ENCODE results near the gene COX15. TPM values are rescaled to one million over a fixed set of nuclear protein-coding genes. Genes with fewer than 3 reads are reported as not detected.

Gene COX15
- total and polyA plus RNA-seq, 2 donors (not counting 3 experiments of a cell fraction or from before 2014, with no cell fraction given) = 16.6 to 34.6 TPM

DNA sequence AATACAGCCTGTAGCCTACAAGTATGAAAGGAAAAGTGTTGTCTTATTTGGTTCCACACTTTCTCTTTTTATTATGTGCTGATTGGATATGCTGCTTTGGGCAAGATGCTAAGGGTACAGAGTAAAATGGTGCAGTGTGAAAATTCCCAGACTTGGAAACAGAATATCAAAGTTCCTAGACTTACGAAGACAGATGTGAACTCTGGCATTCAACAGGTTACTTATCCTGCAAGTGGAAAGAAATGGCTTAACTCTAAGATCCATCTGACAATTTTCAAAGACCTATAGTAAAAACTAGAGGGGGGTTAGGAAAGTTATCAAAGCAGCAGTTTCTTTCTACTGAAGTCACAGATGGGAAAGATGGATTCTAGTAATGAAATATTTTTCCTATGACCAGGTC is 24.2 kb upstream of the COX15 start:
- ChIA-PET POLR2A (no interaction called here), CTCF (no interaction called here)
- intact Hi-C loops (cut with micrococcal nuclease) (no loop called here), dilution Hi-C loops (cut with MboI; ENCODE audit: extremely low pct_ligation_motif_present, low sequenced_read_pairs) (loop anchor here (10.0 kb wide), 1 partner anchor 49 kb away; no protein-coding TSS in a partner anchor)
- H3K4me3 ChIP-seq (replicated peaks in 1 of 3; ENCODE audit: insufficient read depth in 1 of 3, low read depth in 1 of 3, low read length in 3 of 3) = no peak overlapping the region
- H3K4me2 ChIP-seq (ENCODE audit: insufficient read depth, low read length) = no peak overlapping the region
- peaks cover 8 to 19% of the 10 kb centered on the region in 2 experiments for H3K36me3 ChIP-seq (ENCODE audit: control insufficient read depth in 2 of 2, extremely low read depth in 1 of 2, insufficient read depth in 2 of 2, low read length in 2 of 2)
- H4K20me1 ChIP-seq (replicated peaks; ENCODE audit: control insufficient read depth, extremely low read depth, insufficient read depth, low read length) = no peaks in the 10 kb centered on the region
- no peak overlapping the region for H3K9ac ChIP-seq (replicated peaks; ENCODE audit: extremely low read depth, insufficient read depth, low read length)
- H3K4me1 ChIP-seq (ENCODE audit: control insufficient read depth, extremely low read depth, insufficient read depth, low read length) = no peaks in the 10 kb centered on the region
- no peaks in the 10 kb centered on the region for H3K9me1 ChIP-seq (replicated peaks; ENCODE audit: control insufficient read depth, extremely low read depth, insufficient read depth, low read length)
- no peaks in the 10 kb centered on the region for H3K9me3 ChIP-seq (replicated peaks; ENCODE audit: control insufficient read depth, insufficient read depth, low read length)
- no peak overlapping the region for H2AFZ ChIP-seq (ENCODE audit: low read depth, low read length)
- H3K27ac ChIP-seq (ENCODE audit: insufficient read depth, low read depth, low read length) = no peak overlapping the region
- no peak for DNase-seq (ENCODE audit: low read depth, low spot score)
- BruUV-seq (replicated peaks) = no TSS peak
- FAIRE-seq = no peak
- TF ChIP-seq JUN (IDR thresholded peaks at IDR 0.05; ENCODE audit: borderline replicate concordance, insufficient read depth, insufficient read length, low read depth) (no peak), GATA2 (IDR thresholded peaks at IDR 0.05; ENCODE audit: insufficient read depth, insufficient read length, low read depth, low read length) (no peak), EZH2 (IDR thresholded peaks at IDR 0.05; ENCODE audit: borderline replicate concordance, low read depth, low read length, severe bottlenecking) (no peak), POLR2AphosphoS5 (IDR thresholded peaks at IDR 0.05; ENCODE audit: insufficient read depth, low read depth, low read length) (no peak), FOS (IDR thresholded peaks at IDR 0.05; ENCODE audit: borderline replicate concordance, insufficient read depth, low read length) (no peak), POLR2A (IDR thresholded peaks at IDR 0.05; ENCODE audit: low read depth, low read length) (no peak), MYC (IDR thresholded peaks at IDR 0.05; ENCODE audit: low read depth, low read length) (no peak)
- TF ChIP-seq, protein P1, sequence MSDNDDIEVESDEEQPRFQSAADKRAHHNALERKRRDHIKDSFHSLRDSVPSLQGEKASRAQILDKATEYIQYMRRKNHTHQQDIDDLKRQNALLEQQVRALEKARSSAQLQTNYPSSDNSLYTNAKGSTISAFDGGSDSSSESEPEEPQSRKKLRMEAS (IDR thresholded peaks at IDR 0.05; ENCODE audit: insufficient read depth, insufficient read length) = no peak
- TF ChIP-seq, protein P2, sequence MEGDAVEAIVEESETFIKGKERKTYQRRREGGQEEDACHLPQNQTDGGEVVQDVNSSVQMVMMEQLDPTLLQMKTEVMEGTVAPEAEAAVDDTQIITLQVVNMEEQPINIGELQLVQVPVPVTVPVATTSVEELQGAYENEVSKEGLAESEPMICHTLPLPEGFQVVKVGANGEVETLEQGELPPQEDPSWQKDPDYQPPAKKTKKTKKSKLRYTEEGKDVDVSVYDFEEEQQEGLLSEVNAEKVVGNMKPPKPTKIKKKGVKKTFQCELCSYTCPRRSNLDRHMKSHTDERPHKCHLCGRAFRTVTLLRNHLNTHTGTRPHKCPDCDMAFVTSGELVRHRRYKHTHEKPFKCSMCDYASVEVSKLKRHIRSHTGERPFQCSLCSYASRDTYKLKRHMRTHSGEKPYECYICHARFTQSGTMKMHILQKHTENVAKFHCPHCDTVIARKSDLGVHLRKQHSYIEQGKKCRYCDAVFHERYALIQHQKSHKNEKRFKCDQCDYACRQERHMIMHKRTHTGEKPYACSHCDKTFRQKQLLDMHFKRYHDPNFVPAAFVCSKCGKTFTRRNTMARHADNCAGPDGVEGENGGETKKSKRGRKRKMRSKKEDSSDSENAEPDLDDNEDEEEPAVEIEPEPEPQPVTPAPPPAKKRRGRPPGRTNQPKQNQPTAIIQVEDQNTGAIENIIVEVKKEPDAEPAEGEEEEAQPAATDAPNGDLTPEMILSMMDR (IDR thresholded peaks at IDR 0.05; ENCODE audit: extremely low read depth in 1 of 2, insufficient read depth in 1 of 2, low read depth in 1 of 2, low read length in 2 of 2) = no peak
- H3K79me2 ChIP-seq (ENCODE audit: control insufficient read depth, insufficient read depth, low read length) = no peaks in the 10 kb centered on the region
- H3K27me3 ChIP-seq (ENCODE audit: control insufficient read depth in 2 of 2, insufficient read depth in 2 of 2, low read length in 2 of 2) = no peaks in the 10 kb centered on the region
